HG03066 (cell line): ENCODE results near the gene IQGAP2.

Experiments used
- ATAC-seq: cut with Tn5 transposase; IDR thresholded peaks from one replicate; pipeline ENCODE4 v1.9.1; 2021; ENCODE audit warnings: low read depth; ENCODE audit not compliant: unreplicated experiment

Gene IQGAP2

DNA sequence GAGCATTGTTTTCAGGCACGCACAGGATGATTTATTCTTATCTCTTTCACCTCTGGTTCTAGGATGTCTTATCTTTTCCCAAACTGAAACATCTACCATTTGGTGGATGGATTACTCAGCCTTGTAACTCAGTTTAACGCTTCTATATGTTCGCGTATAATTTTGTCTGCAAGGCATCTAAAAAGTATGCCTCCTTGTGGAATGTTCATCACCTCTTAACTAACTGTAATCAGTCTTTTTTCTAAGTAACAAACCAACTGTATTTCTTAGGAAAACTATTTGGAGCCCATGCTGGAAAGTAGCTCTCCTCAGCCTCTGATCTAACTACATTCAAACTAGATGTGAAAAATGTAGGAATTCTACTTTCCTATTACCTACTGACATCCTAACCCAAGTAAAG is 231.6 kb downstream of the IQGAP2 start:
- no peak for ATAC-seq

DNA sequence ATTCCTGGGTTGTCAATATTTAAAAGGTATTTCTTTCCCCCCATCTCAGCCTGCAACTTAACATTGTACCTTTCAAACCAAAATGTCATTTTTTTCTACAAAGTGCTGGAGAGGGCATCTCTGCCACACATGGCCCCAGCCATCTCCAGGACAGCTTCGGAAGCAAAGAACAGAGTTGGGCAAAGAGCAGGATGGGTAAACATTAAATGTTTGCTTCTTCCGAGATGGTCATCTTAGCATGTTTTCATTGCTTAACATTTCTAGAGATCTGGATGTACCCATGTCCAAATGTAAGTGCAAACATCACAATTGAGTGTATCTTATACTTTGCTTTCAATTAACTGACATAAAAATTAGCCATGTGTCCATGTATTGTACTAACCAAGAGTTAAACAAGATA is 234.4 kb downstream of the IQGAP2 start:
- ATAC-seq, result no peak

DNA sequence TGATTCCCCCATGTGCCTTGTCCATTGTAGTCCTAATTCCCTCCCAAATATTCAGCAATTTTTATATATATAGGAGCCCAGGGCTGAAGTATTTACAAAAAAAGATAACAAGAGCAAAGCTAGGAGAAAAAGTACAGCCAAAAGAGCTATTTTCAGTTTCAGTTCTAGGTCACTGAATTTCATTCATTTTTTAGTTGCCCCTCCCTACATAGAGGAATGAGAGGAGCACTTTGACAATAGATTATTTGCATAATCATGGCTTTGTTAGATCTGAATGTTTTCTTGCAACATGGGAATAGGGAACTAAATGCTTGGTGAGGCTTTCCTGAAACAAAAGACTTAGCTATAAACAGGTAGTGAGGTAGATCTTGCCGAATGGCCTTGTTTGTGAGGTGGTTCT is 235.4 kb downstream of the IQGAP2 start:
- ATAC-seq, result peak; percentile 76

DNA sequence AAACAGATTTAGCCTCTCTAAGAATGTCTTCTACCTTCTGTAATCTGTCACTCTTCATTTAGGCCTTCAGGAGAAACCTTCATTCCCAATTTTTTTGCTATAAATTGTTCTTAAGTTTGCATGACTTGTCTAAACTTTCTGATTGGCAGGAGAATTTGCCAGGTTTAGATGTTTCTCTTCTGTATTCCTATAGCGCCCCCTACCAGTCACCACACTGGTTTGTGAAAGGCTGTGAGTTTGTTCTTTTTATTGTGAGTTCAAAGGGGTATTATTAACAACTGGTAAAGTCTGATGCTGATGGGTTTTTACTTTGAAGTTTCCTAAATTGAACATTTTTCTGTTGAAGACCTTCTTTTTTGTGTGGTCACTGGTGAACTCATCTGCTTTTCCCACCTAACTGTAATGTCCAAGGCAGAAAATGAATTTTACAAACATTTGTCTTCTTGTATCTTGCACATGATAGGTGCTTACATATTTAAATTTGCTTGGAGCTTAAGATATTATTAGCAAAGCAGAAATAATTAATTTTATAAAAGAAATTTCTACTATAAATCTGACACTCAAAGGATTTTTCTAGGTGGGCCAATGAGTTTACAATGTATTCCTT is 238.5 kb downstream of the IQGAP2 start:
- no peak for ATAC-seq

DNA sequence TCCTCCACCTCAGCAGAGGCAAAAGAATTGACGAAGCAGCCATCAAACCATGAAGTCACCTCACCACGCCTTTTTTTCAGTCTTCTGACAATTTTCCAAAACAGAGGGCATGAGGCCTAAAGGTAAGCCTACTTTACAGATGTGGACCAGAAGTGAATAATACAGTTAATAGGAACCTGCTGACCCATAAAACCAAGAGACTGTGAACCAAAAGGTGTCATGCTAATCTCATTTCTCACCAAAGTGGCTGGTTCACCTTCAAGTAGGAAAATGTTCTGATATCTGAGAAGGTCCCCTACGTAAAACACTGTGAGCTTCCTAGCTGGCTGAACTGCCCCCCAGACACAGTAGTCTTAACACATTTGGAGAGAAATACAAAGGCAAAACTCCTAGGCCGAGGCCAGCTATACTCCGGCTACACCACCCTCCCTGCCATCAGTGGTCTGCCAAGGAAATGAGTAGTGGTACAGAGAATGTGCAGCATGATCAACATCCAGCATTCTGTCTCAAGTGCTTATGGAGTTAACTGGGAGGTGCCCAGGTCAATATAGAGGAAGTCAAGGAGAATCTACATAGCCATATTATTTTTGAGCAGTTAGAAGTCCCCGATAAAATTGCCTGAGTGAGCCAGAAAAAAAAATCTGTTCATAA is 239.4 kb downstream of the IQGAP2 start:
- ATAC-seq, result no peak

DNA sequence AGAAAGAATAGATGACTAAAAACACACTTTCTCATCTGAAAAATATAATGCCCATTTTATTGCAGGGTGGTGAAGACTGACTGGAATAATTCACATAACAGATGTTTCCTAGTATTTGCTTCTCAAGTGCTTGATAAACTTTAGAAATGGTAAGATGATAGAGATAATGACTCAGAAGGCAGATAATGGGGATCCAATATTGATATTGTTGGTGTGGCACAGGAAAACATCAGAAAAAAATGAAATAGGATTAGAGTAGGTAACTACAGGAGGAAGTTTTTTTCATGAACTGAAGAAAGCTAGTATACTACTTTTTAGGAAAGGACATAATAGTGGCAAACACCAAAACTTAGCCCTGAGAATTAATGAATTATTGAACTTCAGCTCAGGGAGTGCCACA is 240.3 kb downstream of the IQGAP2 start:
- ATAC-seq, result no peak

DNA sequence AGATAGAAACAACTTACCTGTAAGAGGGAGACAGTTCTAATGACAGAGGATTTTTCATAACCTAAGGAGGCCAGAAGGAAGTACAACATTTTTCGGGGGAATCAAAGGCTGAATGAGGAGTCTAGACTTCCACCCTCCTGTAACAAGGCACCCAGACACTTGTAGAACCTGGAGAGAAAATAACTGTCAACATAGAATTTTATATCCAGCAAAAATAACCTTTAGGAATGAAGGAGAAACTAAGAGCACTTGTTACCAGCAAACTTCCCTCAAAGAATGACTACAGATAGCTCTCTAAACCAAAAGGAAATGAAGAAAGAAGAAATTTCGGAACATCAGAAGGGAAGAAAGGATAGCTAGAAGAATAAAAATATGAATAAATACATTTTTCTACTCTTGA is 246.1 kb downstream of the IQGAP2 start:
- no peak for ATAC-seq

DNA sequence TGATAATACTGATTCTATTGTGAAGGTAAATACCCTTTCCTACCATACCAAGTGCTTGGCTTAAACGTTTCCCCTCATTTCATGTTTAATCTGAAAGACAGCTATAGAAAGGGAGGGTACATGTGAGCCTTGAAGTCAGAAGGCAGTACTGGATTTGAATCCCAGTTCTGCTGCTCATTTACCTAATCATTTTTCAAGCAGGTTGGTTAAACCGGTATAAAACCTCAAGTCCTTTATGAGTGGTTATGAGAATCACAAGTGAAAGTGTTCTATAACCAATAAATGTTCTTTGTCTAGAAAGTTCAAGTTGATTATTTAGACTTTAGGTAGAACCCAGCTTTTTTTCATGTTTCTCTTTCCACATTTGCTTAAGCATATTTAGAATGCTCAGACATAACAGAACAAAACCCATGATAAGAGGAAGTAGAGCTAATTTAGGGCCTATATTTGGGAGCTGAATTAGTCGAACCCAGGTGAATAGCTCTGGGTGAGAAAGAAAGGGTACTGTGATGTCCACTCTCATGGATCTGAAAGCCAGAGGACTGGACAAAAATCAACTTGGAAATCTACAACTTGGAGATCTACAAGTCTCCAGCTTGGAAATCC is 249.8 kb downstream of the IQGAP2 start:
- ATAC-seq, result no peak

DNA sequence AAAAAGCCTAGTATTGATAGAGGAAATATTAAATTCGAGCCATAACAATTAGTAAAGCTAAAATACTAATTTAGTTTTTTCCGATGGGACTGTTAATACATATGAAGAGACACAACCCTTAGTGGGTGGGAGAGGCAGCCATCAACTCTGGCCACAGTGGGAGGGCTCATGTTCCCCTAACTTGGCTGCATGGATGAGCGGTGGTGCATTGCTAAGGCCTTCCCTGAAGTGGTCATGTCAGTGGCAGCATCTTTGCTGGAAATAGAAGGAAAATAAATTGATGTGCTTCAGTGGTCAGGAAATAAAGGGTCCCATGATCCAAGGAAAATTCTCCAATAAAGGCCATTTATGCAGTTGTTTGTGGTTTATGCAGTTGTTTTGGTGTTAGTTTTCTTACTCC is 254.0 kb downstream of the IQGAP2 start:
- ATAC-seq, result no peak

DNA sequence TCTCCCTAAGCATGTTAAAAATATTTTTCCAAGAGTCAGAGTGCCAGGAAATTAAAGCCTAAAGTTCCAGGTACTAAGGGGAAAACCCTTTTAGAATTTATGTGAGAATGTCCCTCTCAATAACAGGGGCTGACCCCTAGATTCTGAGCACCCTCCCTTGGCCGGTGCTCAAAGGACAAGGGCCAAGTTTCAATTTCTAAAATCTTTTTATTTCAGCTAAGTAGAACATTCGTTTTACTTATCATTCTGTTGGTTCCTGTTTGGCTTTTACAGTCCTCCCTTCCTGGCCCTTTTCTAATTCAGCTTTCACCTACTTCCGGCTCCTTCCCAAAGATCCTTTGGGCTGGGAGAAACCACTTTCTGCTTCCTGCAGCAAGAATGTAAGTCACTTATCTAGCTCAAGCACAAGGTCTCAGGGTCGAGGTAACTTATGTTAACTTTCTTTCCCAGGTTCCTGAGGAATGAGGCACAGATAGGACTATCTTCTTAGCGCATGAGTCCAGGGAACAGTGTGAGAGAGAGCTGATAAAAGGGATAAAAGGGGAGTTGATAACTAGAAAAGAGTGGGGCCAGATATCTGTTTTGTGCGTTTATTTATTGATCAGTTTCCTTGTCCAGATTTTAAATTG is 254.7 kb downstream of the IQGAP2 start:
- no peak for ATAC-seq

DNA sequence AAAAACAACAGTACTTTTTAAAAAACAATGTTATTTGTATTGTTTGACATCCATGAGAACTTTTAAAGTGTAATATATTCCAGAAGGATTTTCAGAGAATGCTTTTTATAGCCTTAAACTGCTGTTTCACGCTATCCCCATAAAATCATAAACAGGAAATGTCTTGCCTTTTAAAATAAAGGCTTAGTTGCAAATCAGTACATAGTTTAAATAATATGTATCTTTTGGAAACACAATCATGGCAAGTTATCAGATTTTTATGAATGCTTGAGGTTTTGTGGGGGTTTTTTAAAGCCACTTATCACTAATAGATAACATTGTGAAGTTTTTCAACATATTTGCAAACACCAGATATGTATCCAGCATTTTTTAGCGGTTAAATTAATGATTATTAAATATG is 257.3 kb downstream of the IQGAP2 start:
- no peak for ATAC-seq

DNA sequence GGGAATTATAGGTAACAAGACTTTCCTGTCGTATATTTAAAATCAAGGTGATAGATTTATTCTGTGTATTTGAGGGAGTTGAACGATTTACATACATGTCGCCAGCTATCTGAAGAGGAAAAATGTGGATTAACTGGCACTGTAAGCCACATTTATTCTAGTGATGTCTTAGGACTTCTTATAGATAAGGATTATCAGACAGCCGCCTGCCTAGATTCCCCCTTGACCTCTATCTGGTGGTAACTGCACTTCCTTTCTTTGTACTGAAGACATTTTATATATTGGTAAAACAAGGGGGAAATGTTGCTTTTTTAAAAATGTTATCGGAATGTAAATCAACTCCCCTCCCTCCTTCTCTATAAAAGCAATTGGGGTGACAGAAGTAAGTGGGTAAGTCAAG is 259.4 kb downstream of the IQGAP2 start:
- ATAC-seq, result no peak

DNA sequence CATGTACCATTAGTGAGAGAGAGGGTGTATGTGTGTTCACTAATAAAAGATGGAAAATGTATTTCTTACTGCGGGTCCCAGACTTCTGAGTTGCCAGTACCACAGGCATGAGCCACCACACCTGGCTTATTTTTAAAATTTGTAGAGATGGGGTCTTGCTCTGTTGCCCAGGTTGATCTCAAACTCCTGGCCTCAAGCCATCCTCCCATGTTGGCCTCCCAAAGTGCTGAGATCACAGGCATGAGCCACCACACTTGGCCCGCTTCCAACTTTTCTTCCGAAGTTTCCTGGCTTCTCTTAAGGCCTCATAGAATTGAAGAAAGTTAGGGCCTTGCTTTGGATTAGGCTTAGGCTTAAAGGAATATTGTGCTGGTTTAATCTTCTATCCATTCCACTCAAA is 260.5 kb downstream of the IQGAP2 start:
- ATAC-seq, result no peak

DNA sequence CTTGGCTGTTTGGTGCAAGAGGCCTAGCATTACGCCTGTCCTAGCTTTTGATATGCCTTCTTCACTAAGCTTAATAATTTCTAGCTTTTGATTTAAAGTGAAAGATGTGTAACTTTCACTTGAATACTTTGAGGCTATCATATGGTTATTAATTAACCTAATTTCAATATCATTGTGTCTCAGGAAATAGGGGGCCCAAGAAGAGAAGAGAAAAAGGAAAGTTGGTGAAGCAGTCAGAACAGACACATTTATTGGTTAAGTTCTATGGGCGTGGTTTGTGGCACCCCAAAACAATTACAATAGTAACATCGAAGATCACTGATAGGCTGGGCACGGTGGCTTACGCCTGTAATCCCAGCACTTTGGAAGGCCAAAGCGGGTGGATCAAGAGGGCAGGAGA is 261.0 kb downstream of the IQGAP2 start:
- no peak for ATAC-seq

DNA sequence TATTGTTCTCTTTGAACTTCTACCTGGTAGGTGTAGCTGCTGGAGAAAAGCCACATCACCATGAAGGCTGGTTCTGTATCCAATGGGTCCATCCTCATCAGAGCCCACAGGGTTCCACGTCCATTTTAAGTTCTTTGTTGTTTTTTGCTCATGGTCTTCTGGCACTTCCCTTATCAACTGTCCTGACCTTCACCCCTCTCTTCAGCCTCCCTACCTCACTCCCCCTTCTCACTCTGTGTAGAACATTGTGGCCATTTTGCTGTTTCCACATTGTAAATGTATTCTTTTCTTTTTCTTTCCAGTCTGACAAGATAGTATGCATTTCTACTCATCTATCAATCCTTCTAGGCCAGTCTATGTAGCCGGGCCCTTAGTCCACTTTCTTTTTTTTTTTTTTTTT is 264.4 kb downstream of the IQGAP2 start:
- no peak for ATAC-seq

DNA sequence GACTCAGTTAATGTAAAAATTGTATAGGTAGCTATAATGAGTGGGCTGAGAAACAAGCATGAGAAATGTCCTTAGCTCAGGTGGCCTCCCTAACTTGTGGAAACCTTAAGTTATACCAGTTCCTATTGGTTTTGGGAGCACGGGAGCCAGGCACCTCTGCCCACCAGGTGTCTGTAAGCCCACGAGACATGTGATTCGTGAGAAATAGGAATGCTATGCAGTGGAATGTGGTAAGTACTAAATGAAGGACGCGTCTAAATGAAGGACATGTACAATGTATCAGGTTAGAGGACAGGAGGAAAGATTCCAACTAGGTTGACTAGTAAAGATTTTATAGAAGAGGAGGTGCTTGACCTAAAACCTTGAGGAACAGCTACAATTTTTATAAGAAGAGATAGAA is 266.2 kb downstream of the IQGAP2 start:
- no peak for ATAC-seq

DNA sequence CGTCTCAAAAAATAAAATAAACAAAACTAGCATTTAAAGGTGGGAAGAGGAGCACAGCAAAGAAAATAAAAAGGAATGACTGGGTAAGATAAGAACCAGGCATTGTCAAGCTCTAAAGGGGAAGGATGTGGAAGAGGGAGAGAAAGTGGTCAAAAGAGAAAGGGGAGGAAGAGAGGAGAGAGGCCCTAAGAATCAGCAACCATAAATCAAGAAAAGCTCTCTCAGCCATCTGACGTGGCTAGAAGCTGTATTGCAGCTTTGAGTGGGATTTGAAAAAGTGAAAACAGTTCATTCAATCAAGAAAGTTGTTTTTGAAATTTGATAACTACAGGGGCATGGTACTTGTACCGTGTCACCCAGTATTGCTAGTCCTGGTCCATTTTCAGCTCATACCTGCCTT is 267.4 kb downstream of the IQGAP2 start:
- ATAC-seq, result no peak

DNA sequence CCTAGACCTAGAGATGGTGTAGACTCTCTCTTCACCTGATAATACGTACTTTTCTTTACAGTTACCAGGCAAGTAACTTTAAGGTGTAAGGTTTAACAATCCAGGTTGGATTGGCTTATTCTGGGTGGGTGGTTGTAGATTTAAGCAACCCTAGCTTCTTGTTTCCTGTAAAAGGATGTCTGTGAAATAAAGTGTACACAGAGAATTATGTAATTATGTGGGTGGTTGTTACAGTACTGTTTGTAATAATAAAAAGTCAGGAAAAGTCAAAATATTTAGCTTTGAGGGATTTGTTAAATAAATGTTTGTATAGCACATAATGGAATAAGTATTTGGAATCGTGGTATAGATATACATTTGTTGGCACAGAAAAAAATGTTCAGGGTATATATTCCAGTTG is 269.2 kb downstream of the IQGAP2 start:
- ATAC-seq, result no peak

DNA sequence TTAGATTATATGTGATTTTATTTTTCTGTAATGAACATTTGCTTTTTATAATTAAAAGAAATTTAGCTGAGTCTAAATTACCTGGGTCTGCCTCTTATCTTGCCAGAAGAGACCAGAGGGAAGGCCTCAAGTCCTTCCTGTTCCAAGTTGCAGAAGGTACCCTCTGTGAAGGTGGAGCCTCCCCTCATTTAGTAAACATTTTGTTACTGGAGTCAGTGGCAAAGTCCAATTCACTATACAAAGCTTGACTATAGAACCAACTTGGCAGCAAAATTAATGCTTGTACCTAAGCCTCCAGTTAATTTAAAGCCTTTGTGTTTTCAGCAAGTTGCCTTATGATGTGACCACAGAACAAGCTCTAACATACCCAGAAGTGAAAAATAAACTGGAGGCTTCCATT is 270.0 kb downstream of the IQGAP2 start:
- ATAC-seq, result no peak

DNA sequence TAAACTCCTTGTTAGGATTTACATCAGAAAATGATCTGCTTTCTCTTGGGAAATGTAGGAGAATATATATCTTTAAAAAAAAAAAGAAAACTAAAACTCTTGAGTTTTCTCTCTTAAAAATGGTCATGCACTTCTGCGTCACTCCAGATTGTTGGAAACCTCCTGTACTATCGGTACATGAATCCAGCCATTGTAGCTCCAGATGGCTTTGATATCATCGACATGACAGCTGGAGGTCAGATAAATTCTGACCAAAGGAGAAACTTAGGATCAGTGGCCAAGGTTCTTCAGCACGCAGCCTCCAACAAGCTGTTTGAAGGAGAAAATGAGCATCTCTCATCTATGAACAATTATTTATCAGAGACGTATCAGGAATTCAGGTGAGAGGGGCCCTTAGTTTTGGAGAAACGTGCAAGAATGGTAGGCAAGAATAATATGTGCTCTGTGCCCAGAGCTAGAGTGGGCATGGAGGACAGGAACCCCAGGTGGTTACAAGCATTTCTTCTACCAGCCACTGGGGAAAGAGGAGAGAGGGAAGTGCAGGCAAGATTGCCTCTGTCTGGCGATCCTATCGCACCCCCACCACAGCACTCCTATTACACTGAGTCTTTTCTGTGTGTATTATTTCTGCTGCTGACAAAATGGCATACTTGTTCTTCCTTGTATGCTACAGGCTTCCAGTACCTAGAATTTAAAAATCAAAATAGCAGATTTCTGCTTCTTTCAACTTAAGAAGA is 271.4 kb downstream of the IQGAP2 start:
- ATAC-seq, result no peak

DNA sequence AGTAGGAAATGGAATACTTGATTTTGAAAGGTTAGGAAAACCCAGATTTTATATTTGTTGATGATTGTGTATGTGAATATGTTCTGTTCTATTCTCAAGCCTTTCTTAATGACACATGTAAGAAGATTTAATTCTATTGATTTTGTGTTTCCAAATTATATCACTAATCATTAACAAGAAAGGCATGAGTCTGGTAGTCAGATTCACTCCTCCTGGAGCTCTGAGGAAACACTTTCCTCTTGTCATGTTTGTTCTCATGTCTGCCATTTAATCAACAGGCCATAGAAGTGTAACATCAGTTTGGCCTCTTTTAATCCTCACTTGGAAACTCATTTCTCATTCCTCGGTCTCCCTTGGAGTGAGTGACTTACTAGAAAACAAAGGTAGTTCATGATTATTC is 272.3 kb downstream of the IQGAP2 start:
- no peak for ATAC-seq
